Common myeloid progenitor, CD34-positive (primary cell): Measurements from ENCODE around the gene GLUD1.
A peak's percentile ranks its signal among the peaks of the same experiment; 100 is the strongest.
"Not testable (repeated sequence)": the region's sequence is repeated elsewhere in the genome, so short reads cannot be mapped to it uniquely, and the experiment has no call there.

Experiments used
- CTCF ChIA-PET: fragments of 350-600 bp; sonication (Branson Sonifier 250); formaldehyde crosslinking; loops from one replicate; lab custom pipeline; 2021; ENCODE audit warnings: antibody characterized with exemption; lab: Charles Lee
- POLR2A ChIA-PET: fragments of 350-600 bp; sonication (Branson Sonifier 250); formaldehyde crosslinking; loops from one replicate; lab custom pipeline; 2021; ENCODE audit warnings: antibody characterized with exemption; lab: Charles Lee
- DNase-seq, 3 donors: peaks; one replicate each; pipeline versions ENCODE4 v3.0.0 to v3.0.0-alpha.2; 2013
- H3K27ac ChIP-seq, 2 experiments: 1 replicate in 1 of 2; 2 replicates in 1 of 2; pipeline ENCODE4 v1.7.0; 2013; ENCODE audit warnings: inconsistent platforms in 2 of 2, low read length in 2 of 2, mild to moderate bottlenecking in 2 of 2, low read depth in 1 of 2, moderate library complexity in 1 of 2; ENCODE audit not compliant: severe bottlenecking in 2 of 2, insufficient read depth in 1 of 2, poor library complexity in 1 of 2
- H3K27me3 ChIP-seq, 5 experiments: replicated peaks in 2 of 5; 1 replicate in 3 of 5; 2 replicates in 2 of 5; pipeline versions ENCODE4 v1.6.1 to v1.7.0; 2013; ENCODE audit warnings: low read length in 4 of 5, mild to moderate bottlenecking in 2 of 5, moderate library complexity in 2 of 5, inconsistent platforms in 1 of 5; ENCODE audit not compliant: insufficient read depth in 5 of 5, control insufficient read depth in 4 of 5
- H3K36me3 ChIP-seq, 4 experiments: 1 replicate in 2 of 4; 2 replicates in 2 of 4; pipeline versions ENCODE4 v1.6.1 to v1.7.0; 2013; ENCODE audit warnings: low read length in 3 of 4, control low read depth in 1 of 4, mild to moderate bottlenecking in 1 of 4; ENCODE audit not compliant: control insufficient read depth in 4 of 4, insufficient read depth in 4 of 4
- H3K4me1 ChIP-seq, 4 experiments: 1 replicate in 3 of 4; 2 replicates in 1 of 4; pipeline versions ENCODE4 v1.6.1 to v1.7.1; 2013; ENCODE audit warnings: low read length in 3 of 4, mild to moderate bottlenecking in 3 of 4, control low read depth in 1 of 4, inconsistent platforms in 1 of 4, moderate library complexity in 1 of 4; ENCODE audit not compliant: control insufficient read depth in 4 of 4, insufficient read depth in 4 of 4; ENCODE audit errors: control extremely low read depth in 1 of 4
- H3K4me3 ChIP-seq, 7 experiments: 1 replicate in 4 of 7; 2 replicates in 3 of 7; pipeline versions ENCODE4 v1.5.1 to v1.7.0; 2013; ENCODE audit warnings: mild to moderate bottlenecking in 7 of 7, low read length in 6 of 7, moderate library complexity in 6 of 7, inconsistent platforms in 2 of 7, low read depth in 2 of 7, control low read depth in 1 of 7; ENCODE audit not compliant: insufficient read depth in 4 of 7, control insufficient read depth in 1 of 7; ENCODE audit errors: extremely low read depth in 1 of 7
- H3K9me3 ChIP-seq, 5 experiments: 1 replicate in 4 of 5; 2 replicates in 1 of 5; pipeline versions ENCODE4 v1.6.1 to v1.7.1; 2013; ENCODE audit warnings: low read length in 4 of 5, mild to moderate bottlenecking in 2 of 5, inconsistent platforms in 1 of 5, low read depth in 1 of 5, moderate library complexity in 1 of 5; ENCODE audit not compliant: control insufficient read depth in 4 of 5, insufficient read depth in 2 of 5; ENCODE audit errors: control extremely low read depth in 1 of 5
- WGBS: methylation state at CpG from one replicate; pipeline ENCODE4 v1.1.5; 2013; ENCODE audit not compliant: insufficient coverage; 5-methylcytosine and 5-hydroxymethylcytosine counted together

Gene GLUD1

DNA sequence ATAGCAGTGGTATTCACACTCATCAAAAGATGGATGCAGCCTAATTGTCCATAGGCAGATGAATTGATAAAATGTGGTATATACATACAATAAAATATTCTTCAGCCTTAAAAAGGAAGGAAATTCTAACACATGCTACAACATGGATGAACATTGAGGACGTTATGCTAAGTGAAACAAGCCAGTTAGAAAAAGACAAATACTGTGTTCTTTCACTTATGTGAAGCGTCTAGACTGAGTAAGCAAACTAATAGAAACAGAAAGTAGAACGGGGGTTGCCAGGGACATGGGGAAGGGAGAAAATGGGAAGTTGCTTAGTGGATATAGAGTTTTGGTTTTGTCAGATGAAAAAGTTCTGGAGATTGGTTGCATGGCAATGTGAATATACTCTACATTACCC, 81.1 kb downstream of the GLUD1 start:
- H3K27ac ChIP-seq, H3K4me1 ChIP-seq, H3K9me3 ChIP-seq, CTCF ChIA-PET, POLR2A ChIA-PET, H3K36me3 ChIP-seq, H3K27me3 ChIP-seq: not testable (repeated sequence)
- WGBS, result no CpG with 5 or more reads among the region's 3 CpGs
- peak overlapping the region in 1 of 7 experiments; percentile 20 for H3K4me3 ChIP-seq
- DNase-seq, result peak; percentile 22 to 60 (median 58)

GRCh38 chr10:87009134-87009696, 85.4 kb downstream of the GLUD1 start:
- H3K36me3 ChIP-seq, DNase-seq, H3K27ac ChIP-seq, H3K27me3 ChIP-seq, POLR2A ChIA-PET, CTCF ChIA-PET, H3K4me1 ChIP-seq, H3K4me3 ChIP-seq, H3K9me3 ChIP-seq: not testable (repeated sequence)
- WGBS, result 100% methylated on average over 6 of the region's 18 CpGs

DNA sequence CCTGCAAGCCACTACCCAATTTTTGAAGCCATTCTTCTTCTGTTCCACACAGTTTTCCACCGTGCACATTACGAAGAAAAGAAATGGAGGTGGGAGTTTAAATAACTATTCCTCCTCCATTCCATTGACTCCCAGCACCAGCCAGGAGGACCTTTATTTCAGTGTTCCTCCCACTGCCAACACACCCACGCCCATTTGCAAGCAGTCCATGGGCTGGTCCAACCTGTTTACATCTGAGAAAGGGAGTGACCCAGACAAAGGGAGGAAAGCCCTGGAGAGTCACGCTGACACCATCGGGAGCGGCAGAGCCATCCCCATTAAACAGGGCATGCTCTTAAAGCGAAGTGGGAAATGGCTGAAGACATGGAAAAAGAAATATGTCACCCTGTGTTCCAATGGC, 86.3 kb downstream of the GLUD1 start:
- CTCF ChIA-PET, H3K9me3 ChIP-seq, DNase-seq, H3K36me3 ChIP-seq, H3K4me3 ChIP-seq, POLR2A ChIA-PET, H3K27ac ChIP-seq, H3K27me3 ChIP-seq, H3K4me1 ChIP-seq: not testable (repeated sequence)
- WGBS, result no CpG with 5 or more reads among the region's 7 CpGs

DNA sequence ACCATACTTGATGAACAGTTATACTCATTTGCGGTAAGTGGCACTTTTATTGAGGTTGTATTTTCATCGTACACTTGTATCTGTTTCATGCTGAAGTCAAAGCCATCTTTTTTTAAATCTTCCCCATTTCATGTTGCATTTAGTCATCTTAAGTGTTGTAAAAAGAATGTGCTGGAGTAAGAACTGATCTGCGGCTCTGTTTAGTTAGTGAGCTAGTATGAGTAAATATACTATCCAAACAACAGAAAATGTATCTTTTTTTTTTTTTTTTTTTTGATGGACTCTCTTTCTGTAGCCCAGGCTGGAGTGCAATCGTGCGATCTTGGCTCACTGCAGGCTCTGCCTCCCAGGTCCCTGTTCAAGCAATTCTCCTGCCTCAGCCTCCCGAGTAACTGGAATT, 87.0 kb downstream of the GLUD1 start:
- H3K27me3 ChIP-seq, POLR2A ChIA-PET, H3K27ac ChIP-seq, H3K4me1 ChIP-seq, H3K36me3 ChIP-seq, H3K9me3 ChIP-seq, CTCF ChIA-PET, H3K4me3 ChIP-seq, DNase-seq: not testable (repeated sequence)
- no CpG with 5 or more reads among the region's 6 CpGs for WGBS

DNA sequence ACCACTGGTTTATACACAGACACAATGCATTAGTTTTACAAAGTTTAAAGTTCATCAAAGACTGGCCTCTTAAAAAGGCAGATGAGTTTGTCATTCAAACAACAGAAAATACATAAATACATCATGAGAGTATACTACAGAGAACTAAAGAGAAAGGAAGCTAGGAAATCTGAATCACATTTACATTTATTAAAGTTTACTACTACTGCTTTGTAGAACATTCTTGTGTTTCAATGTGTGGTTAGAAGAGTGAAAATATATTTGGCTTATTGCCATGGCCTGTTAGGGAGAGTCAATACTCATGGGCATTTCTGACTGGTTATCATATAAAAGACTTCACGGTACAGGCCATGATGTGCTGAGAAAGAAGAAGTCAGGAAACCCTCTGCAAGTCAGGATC, 87.5 kb downstream of the GLUD1 start:
- H3K36me3 ChIP-seq, H3K9me3 ChIP-seq, DNase-seq, H3K4me3 ChIP-seq, H3K27me3 ChIP-seq, CTCF ChIA-PET, H3K27ac ChIP-seq, H3K4me1 ChIP-seq, POLR2A ChIA-PET: not testable (repeated sequence)
- no CpG with 5 or more reads among the region's 1 CpG for WGBS

- POLR2A ChIA-PET, result no interaction called here
- Histone ChIP-seq H3K27ac (no peak overlapping the region), H3K4me1 (peaks cover 0 to 2% (median 0%) of the 10 kb centered on the region in 4 experiments), H3K9me3 (no peaks in the 10 kb centered on the region), H3K4me3 (no peak overlapping the region), H3K36me3 (no peaks in the 10 kb centered on the region), H3K27me3 (no peaks in the 10 kb centered on the region)
- WGBS, result 83% methylated on average over 1 of the region's 3 CpGs
- CTCF ChIA-PET, result no interaction called here
- no peak for DNase-seq
Observed at GRCh38 chr10:87000491-87000890, 94.2 kb downstream of the GLUD1 start.
